GM12801 (cell line): ENCODE measurements around the gene TRIM7.

ENCODE experiments used
- TF ChIP-seq, protein P1 (sequence below): IDR thresholded peaks from one replicate; pipeline ENCODE4 v1.5.1; 2011; ENCODE audit warnings: control low read depth; ENCODE audit not compliant: insufficient read length; ENCODE audit errors: extremely low read depth

TRIM7 gene

GRCh38 chr5:181163487-181164075 is 41.4 kb downstream of the TRIM7 start:
- TF ChIP-seq, protein P1, sequence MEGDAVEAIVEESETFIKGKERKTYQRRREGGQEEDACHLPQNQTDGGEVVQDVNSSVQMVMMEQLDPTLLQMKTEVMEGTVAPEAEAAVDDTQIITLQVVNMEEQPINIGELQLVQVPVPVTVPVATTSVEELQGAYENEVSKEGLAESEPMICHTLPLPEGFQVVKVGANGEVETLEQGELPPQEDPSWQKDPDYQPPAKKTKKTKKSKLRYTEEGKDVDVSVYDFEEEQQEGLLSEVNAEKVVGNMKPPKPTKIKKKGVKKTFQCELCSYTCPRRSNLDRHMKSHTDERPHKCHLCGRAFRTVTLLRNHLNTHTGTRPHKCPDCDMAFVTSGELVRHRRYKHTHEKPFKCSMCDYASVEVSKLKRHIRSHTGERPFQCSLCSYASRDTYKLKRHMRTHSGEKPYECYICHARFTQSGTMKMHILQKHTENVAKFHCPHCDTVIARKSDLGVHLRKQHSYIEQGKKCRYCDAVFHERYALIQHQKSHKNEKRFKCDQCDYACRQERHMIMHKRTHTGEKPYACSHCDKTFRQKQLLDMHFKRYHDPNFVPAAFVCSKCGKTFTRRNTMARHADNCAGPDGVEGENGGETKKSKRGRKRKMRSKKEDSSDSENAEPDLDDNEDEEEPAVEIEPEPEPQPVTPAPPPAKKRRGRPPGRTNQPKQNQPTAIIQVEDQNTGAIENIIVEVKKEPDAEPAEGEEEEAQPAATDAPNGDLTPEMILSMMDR = no peak

- TF ChIP-seq, protein P1 = no peak
Measured at GRCh38 chr5:181161534-181162175, 43.3 kb downstream of the TRIM7 start.

- TF ChIP-seq, protein P1 = no peak
Measured at GRCh38 chr5:181160152-181160754, 44.7 kb downstream of the TRIM7 start.

DNA sequence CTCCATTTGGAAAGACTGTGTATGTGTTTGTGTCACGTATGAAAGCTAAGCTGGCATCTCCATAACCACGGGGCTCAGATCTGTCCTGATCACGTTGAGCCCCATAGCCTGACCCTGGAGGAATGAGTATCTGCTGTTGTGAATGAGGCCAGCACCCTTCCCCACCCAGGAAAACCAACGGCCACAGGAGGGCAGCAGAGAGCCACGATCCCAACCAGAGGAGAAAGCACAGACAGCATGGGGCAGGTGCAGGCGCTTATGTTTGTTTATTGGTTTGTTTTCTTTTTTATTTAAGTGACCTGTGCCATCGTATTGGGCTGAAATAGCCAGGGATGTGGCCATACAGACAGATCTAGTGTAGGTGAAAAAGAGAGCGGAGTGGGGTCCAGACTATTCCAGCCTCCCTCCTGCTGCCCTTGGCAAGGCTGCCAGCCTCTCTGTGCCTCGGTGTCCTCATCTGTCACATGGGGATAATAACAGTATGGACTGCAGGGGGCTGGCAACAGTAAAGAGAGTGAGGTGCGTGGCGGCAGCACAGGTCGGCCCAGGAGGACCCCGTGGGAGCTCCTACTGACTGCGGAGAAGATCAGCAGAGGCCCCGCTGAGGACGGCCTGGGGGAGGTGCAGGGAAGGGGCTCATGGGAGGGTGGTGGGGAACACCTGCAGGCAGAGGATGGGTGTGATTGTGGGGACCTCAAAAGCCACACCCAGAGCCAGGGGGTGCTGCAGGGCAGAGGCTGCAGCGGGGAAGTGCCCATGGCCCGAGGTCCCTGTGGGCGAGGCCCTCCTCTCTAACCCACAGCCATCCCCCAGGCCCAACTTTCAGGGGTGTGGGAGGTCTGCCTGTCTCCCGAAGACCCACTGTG is 45.5 kb downstream of the TRIM7 start:
- TF ChIP-seq, protein P1 = no peak

- TF ChIP-seq, protein P1 = no peak
Measured at GRCh38 chr5:181158869-181159268, 46.1 kb downstream of the TRIM7 start.

- TF ChIP-seq, protein P1 = no peak
Measured at GRCh38 chr5:181156758-181157157, 48.2 kb downstream of the TRIM7 start.

DNA sequence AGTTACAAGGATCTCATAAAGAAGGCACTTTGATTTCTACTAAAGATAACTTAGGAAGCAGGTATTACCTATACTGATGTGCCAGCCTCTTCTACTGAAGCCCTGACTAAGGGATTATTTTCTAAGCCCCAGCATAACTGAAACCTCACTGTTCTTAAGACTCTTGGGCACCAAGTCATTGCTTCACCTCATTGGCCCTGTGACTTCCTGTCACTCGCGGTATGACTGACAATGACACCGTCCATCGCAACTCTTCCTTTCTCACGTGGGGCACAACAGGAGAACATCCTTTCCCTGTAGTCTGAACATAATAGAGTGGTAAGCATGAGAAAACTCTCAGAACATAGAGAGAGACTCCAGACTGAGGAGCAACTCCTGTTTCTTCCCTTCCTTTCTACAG is 51.2 kb downstream of the TRIM7 start:
- TF ChIP-seq, protein P1 = no peak
